GM12864 (cell line): ENCODE measurements around the gene WDR37.
A peak's percentile ranks its signal among the peaks of the same experiment; 100 is the strongest.

Experiments used
- DNase-seq: peaks from one replicate; pipeline ENCODE4 v3.0.0-alpha.2; 2011; ENCODE audit warnings: low read depth
- H3K4me3 ChIP-seq: 2 replicates; pipeline ENCODE4 v1.5.1; 2011; ENCODE audit warnings: mild to moderate bottlenecking, low read depth, low read length, control low read depth
- CTCF ChIP-seq: IDR thresholded peaks from 2 replicates; pipeline ENCODE4 v1.5.1; 2011; ENCODE audit warnings: low read depth, mild to moderate bottlenecking, moderate library complexity, low read length, control low read depth, inconsistent platforms; ENCODE audit errors: missing control alignments

The WDR37 gene

GRCh38 chr10:1040133-1040532 lies 16.1 kb upstream of the WDR37 start:
- no peak for TF ChIP-seq CTCF
- H3K4me3 ChIP-seq = no peak overlapping the region
- DNase-seq = no peak

- no peak overlapping the region for H3K4me3 ChIP-seq
- no peak for TF ChIP-seq CTCF
- no peak for DNase-seq
Measured at GRCh38 chr10:1041514-1041913, 14.7 kb upstream of the WDR37 start.

GRCh38 chr10:1043532-1043995 lies 12.6 kb upstream of the WDR37 start:
- TF ChIP-seq CTCF = no peak
- peak overlapping the region; percentile 35 for H3K4me3 ChIP-seq
- peak; percentile 60 for DNase-seq

GRCh38 chr10:1044146-1044545 lies 12.0 kb upstream of the WDR37 start:
- no peak for TF ChIP-seq CTCF
- DNase-seq = no peak
- peak overlapping the region; percentile 35 for H3K4me3 ChIP-seq

GRCh38 chr10:1044964-1045363 lies 11.2 kb upstream of the WDR37 start:
- peak overlapping the region; percentile 61 for H3K4me3 ChIP-seq
- no peak for DNase-seq
- TF ChIP-seq CTCF = no peak

- H3K4me3 ChIP-seq = peak overlapping the region; percentile 61
- DNase-seq = no peak
- no peak for TF ChIP-seq CTCF
Measured at GRCh38 chr10:1045415-1045814, 10.8 kb upstream of the WDR37 start.

GRCh38 chr10:1047937-1048336 lies 8.2 kb upstream of the WDR37 start:
- no peak for TF ChIP-seq CTCF
- DNase-seq = no peak
- H3K4me3 ChIP-seq = peak overlapping the region; percentile 98
